ENCODE measurements around the gene KLHL30.
"Not testable (repeated sequence)": the region's sequence is repeated elsewhere in the genome, so short reads cannot be mapped to it uniquely, and the experiment has no call there.

Gene KLHL30

GRCh38 chr2:238101891-238102841 is 36.3 kb upstream of the KLHL30 start:
- no peak for DNase-seq

GRCh38 chr2:238102865-238103264 is 35.6 kb upstream of the KLHL30 start:
- DNase-seq, result no peak

GRCh38 chr2:238103465-238104225 is 34.8 kb upstream of the KLHL30 start:
- DNase-seq, result no peak

GRCh38 chr2:238104226-238104690 is 34.2 kb upstream of the KLHL30 start:
- no peak for DNase-seq

- DNase-seq, result no peak
These were observed 33.6 kb upstream of the KLHL30 start for GRCh38 chr2:238104691-238105371.

- DNase-seq, result no peak
These were observed 32.7 kb upstream of the KLHL30 start for GRCh38 chr2:238105506-238106338.

- no peak for DNase-seq
These were observed 32.1 kb upstream of the KLHL30 start for GRCh38 chr2:238106339-238106697.

- no peak for DNase-seq
These were observed 31.6 kb upstream of the KLHL30 start for GRCh38 chr2:238106698-238107524.

GRCh38 chr2:238107525-238108422 is 30.7 kb upstream of the KLHL30 start:
- peak; percentile 35 to 37 for DNase-seq

- no peak for DNase-seq
These were observed 29.9 kb upstream of the KLHL30 start for GRCh38 chr2:238108423-238109183.

GRCh38 chr2:238113611-238114010 is 24.9 kb upstream of the KLHL30 start:
- no peak for DNase-seq

- no peak for DNase-seq
These were observed 24.1 kb upstream of the KLHL30 start for GRCh38 chr2:238114331-238114841.

- DNase-seq, result no peak
These were observed 23.4 kb upstream of the KLHL30 start for GRCh38 chr2:238114851-238115660.

GRCh38 chr2:238115709-238116108 is 22.8 kb upstream of the KLHL30 start:
- DNase-seq, result not testable (repeated sequence)

GRCh38 chr2:238116298-238117198 is 21.9 kb upstream of the KLHL30 start:
- DNase-seq, result no peak

- no peak for DNase-seq
These were observed 21.0 kb upstream of the KLHL30 start for GRCh38 chr2:238117199-238118154.
